ENCODE measurements around the gene IL2.

IL2 gene

DNA sequence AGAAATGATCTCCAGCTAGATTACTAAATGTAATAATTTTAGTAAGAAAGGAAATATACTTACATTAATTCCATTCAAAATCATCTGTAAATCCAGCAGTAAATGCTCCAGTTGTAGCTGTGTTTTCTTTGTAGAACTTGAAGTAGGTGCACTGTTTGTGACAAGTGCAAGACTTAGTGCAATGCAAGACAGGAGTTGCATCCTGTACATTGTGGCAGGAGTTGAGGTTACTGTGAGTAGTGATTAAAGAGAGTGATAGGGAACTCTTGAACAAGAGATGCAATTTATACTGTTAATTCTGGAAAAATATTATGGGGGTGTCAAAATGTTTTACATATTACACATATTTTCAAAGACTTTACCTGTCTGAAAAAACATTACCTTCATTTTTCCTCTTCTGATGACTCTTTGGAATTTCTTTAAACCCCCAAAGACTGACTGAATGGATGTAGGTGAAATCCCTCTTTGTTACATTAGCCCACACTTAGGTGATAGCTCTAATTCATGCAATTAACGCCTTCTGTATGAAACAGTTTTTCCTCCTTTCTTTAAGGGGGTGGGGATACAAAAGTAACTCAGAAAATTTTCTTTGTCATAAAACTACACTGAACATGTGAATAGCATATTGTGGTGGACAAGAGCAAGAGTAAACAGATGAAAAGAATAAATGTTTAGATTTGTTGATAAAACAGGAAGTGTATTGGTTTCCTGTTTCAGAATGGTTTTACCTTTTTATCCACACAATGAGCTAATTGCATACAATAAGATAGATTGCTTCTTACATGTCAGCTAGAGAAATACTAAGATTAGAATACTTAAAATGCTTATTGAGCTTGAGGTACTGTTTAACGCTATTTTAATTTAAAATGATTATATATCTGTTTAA lies at the start of gene IL2:
Gene IL2 (minus strand): TSS at position 495 of the 886 bp plus-strand sequence. CDS start 285 bp downstream, at position 210.
- DNase-seq (ENCODE audit: low read depth in 2 of 2), result no peak

DNA sequence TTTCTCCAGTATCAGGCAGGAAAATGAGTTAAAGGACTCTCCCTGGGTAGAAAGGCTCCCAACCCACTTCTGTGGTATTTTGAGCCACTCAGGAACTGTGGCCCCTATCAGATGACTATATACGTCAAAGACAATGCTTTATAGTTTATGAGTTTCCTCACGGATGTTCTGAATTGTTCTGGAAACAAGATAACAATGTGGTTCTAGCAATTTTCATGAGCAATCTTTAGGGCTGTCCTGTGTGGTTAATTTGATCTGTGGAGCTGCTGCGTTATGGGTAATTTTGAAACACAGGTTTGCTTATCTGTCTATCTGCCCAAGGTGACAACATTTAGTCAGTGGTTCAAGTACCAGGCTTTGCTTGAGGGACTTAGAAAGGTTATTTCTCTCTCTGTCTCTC lies 46.7 kb upstream of the IL2 start:
- DNase-seq (ENCODE audit: low read depth in 2 of 2), result peak in 1 of 2 donors; percentile 2

- no peak for DNase-seq (ENCODE audit: low read depth in 2 of 2)
These were observed 44.5 kb upstream of the IL2 start for GRCh38 chr4:122500852-122501501.

DNA sequence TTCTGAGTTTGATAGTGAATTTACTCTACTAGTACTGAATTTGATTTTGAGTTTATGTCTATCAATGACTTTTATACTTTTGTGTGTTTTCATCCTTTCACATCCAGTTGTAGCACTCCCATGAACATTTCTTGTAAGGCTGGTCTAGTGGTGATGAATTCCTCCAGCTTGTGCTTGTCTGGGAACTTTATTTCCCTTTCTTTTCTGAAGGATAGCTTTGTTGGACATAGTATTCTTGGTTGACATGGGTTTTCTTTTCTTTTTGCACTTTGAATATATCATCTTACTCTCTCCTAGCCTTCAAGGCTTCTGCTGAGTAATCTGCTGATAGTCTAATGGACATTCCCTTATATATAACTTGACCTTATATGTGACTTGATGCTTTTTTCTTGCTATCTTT lies 32.5 kb upstream of the IL2 start:
- no peak for DNase-seq (ENCODE audit: low read depth in 2 of 2)

DNA sequence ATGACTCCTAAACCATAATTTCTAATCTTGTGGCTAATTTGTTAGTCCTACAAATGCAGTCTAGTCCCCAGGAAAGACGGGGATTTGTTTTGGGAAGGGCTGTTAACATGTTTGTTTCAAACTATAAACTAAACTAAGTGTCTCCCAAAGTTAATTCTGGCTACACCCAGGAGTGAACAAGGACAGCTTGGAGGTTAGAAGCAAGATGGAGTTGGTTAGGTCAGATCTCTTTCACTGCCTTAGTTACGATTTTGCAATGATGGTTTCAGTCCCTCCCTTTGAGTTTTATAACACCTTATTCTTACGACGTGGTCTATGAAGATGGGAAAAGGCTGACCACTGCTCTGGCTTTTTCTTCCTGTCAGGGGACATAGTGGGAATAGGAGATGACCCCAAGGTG lies 27.0 kb upstream of the IL2 start:
- no peak for DNase-seq (ENCODE audit: low read depth in 2 of 2)

DNA sequence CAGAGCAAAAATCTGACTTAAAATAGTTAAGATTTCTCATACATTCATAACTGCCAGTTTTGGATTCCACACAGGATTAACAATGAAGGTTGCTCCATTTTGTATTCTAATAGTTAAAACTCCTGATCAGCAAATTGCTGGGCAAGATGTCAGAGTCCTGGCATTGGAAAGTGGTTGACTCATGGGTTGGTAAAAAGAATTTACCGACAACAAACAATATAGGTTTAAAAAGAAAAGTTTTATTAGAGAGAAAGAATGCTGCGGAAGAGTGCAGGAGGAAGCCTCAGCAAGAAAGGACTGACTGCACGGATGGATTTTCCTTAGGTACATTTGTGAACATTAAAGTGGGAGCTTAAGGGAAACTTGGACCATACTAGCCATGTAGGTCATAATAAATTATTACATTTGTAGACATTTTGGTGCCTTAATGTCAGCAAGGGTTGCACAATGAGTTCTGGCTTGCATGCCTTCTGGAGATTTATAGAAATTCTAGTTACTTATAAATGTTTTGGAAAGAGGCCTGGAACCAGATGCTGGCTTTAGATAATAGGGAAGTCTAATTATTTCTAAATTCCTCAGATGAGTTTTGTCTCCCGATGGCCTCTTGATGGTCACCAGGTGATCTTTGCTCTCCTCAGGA lies 25.4 kb upstream of the IL2 start:
- DNase-seq (ENCODE audit: low read depth in 2 of 2), result no peak

- no peak for DNase-seq (ENCODE audit: low read depth in 2 of 2)
These were observed 24.3 kb upstream of the IL2 start for GRCh38 chr4:122480655-122481487.

GRCh38 chr4:122479935-122480416 lies 23.5 kb upstream of the IL2 start:
- no peak for DNase-seq (ENCODE audit: low read depth in 2 of 2)

DNA sequence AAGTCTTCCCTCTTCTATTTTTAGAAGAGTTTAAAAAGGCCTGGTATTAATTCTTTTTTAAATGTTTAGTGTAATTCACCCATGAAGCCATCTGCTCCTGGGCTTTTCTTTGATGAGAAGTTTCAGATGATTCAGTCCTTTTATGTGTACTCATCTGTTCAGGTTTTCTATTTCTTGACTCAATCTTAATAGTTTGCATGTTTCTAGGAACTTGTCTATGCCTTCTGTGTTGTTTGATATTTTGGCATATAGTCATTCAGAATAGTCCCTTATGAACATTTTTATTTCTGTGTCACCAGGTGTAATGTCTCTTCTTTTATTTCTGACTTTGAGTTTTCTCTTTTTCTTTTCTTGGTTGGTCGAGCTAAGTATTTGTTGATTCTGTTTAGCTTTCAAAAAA lies 20.2 kb upstream of the IL2 start:
- DNase-seq (ENCODE audit: low read depth in 2 of 2), result no peak

DNA sequence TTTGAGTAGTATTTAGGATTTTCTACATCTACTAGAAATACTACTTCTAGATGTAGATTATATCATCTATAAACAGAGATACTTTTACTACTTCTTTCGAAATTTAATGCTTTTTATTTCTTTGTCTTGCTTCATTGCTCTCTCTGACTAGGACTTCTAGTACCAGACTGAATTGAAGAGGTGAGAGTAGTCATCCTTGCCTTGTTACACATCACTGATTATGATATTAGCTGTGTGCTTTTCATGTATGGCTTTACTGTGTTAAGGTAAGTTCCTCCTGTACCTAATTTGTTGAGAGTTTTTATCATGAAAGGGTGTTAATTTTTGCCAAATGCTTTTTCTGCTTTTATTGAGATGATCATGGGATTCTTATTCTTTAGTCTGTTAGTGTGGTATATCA lies 19.6 kb upstream of the IL2 start:
- no peak for DNase-seq (ENCODE audit: low read depth in 2 of 2)

DNA sequence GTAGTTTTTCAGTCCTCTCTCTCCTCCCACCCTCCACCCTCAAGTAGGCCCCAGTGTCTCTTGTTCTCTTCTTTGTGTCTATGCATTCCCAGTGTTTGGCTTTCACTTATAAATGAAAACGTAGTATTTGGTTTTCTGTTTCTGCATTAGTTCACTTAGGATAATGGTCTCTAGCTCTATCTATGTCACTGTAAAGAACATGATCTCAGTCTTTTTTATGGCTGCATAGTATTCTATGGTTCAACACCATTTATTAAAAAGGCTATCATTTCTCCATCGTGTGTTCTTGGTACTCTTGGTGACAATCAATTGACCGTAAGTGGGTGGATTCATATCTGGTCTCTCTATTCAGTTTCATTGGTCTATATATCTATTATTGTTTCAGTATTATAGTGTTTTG lies 18.7 kb upstream of the IL2 start:
- DNase-seq (ENCODE audit: low read depth in 2 of 2), result no peak

GRCh38 chr4:122469457-122469856 lies 12.9 kb upstream of the IL2 start:
- no peak for DNase-seq (ENCODE audit: low read depth in 2 of 2)

DNA sequence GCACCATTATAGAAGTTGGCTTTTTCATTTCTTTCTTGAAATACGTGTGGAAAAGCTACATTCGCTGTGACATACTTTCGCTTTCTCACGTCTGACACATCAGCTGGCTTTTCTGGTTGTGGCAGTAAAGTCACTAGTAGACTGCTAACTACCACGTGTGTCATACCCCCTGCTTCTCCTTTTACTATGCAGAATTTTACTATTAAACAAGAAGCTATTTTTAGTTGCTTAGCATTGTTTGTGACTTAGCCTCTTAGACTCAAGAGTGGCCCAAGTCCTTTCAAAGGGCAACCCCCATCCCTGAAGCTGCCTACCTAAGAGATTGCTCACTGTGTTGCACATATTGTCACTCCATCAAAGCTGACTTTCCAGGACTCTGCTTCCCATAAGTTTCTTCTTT lies 2.1 kb upstream of the IL2 start:
- DNase-seq (ENCODE audit: low read depth in 2 of 2), result peak; percentile 24 to 35

GRCh38 chr4:122453384-122453995 lies 3.0 kb downstream of the IL2 start:
- no peak for DNase-seq (ENCODE audit: low read depth in 2 of 2)

GRCh38 chr4:122450847-122451246 lies 5.7 kb downstream of the IL2 start:
- no peak for DNase-seq (ENCODE audit: low read depth in 2 of 2)

GRCh38 chr4:122434285-122434684 lies 22.2 kb downstream of the IL2 start:
- DNase-seq (ENCODE audit: low read depth in 2 of 2), result no peak

- no peak for DNase-seq (ENCODE audit: low read depth in 2 of 2)
These were observed 25.2 kb downstream of the IL2 start for GRCh38 chr4:122431351-122431750.

DNA sequence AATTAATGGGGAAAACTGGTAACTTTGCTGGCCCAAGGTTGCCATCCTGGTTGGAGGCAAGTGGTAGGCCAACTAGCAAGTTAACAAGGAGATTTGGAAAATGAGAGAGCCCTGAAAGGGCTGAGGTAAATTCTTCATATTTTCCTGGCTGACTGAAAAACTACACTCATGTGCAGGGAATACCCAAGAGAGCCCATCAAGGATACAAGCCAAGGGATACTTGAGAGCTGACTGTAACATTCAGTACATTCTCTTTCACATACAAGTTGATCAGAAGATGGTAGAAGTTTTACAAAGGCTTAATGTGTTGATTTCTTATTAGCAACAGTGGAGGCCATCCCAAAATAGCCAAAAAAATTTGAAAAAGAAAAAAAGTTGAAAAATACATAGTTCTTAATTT lies 33.3 kb downstream of the IL2 start:
- DNase-seq (ENCODE audit: low read depth in 2 of 2), result no peak

- DNase-seq (ENCODE audit: low read depth in 2 of 2), result no peak
These were observed 44.0 kb downstream of the IL2 start for GRCh38 chr4:122412547-122412946.

DNA sequence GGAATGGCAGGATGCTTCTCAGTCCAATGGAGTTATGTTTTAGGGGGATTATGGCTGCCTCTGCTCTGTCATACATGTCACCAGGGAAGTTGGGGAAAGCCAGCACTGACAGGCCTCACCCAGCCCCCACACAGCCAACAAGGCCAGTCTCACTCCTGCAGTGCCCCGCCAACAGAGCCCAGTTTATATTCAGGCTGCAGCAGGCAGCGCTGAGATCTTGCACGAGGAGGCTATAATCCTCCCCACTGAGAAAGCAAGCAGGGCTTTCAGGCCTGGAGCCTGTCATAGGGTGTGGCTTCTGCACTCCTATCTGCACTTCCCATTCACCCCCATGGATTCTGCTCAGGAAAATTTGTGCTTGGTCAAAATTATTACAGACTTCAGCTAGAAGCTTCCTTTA lies 52.7 kb downstream of the IL2 start:
- no peak for DNase-seq (ENCODE audit: low read depth in 2 of 2)

All from stimulated activated CD8-positive, alpha-beta memory T cell treated with anti-CD3 and anti-CD28 coated beads, Interleukin-15, amount 100 ng/mL, for 48 hours (primary cell).